Inflammatory macrophage treated with lipopolysaccharide for 4 hours (primary cell): ENCODE data around the gene DLGAP1.

Source experiments
- DNase-seq: peaks from one replicate; pipeline ENCODE4 v3.0.0-alpha.2; 2020

DLGAP1 gene

GRCh38 chr18:3983351-3983969, 471.6 kb downstream of the DLGAP1 start:
- DNase-seq: no peak

DNA sequence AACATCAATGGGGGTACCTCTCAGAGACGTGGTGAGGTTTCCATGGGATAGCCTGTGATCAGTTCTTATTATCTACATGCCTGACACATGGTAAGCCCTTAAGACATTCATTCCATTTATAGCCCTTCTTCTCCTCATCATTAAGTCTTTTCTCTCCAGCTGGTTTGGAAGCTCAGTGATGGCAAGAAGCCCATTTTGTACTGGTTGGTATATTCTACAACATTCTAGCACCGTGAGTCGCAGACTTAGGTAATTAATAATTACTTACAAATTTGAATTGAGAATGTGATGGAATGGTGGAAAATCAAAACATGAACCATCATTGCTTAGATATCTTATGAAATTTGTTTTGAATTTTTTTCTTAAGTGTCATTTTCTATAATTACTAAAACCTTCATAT, 472.6 kb downstream of the DLGAP1 start:
- no peak for DNase-seq

- DNase-seq: no peak
Measured at GRCh38 chr18:3979024-3979423, 476.1 kb downstream of the DLGAP1 start.

DNA sequence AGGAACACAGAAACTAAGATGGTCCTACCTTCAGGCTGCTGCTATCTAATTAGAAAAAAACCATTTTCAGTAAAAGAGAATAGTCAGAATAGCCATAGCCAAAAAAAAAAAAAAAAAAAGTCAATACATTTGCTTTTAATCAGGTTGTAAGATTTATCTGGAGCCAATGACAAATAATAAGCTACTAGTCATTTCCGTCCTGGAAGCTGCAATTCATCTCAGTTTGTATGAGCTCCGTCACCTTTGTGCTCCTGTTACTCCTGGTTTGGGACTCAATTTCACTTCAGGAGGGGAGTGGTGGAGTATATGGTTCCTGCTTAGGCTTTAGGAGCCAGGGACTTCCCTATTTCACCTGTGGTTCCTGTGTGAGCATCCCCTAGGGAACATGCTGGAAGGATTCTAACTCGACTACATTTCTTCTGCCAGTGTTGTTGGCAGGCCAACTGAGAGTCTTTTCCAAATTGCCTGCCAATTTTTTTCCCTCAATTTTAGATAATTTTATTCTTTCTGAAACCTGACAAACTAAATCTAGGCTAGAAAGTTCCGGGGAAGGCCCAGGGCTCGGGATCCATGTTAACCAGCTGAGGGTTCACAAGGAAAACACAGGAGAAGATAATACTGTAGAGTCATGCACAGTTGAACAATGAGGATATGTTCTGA, 481.8 kb downstream of the DLGAP1 start:
- no peak for DNase-seq

DNA sequence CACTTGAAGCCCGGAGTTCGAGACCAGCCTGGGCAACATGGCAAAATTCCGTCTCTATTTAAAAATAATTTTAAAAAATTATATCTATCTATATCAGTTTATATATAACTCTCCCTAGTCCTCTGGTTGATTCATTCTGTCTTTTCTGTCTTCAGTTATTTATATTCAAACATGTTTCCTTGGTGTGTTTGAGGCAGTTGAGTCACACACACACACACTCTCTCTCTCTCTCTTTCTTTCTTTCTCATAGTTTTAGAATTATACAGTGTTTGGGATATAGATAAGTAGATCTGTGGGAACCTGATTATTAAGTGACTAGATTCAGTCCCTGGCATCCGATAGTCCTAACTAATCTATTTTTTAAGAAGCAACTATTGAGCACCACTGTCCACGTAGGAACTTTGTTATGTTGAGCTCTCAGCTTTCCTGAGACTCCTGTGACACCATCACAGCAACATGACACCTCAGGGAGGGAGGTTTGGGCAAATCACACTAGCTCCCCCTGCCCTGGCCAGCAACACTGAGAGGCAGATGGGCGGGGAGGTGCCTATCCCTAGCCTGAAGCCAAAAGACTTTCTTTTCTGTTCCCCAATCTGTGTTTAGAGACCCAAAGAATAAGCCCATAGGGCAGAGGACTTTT, 482.7 kb downstream of the DLGAP1 start:
- DNase-seq: no peak

DNA sequence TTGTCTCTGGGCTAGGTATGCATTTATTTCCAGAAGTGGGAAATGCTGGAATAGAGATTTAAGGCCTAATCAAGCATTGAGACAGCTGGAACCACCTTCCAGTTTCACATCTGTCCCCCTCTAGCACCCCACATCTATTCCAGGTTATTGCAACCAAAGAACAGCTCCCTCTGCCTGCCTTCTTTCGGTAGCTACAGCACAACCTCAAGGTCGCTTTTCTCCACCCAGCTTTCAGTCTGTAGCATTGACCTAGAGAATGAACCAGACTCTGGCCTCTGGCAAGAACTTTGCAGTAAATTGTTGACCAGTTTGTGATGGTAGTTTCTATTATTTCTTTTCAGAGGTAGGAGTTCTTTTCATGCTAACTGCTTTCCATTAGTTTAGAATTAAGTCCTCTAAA, 484.2 kb downstream of the DLGAP1 start:
- no peak for DNase-seq

DNA sequence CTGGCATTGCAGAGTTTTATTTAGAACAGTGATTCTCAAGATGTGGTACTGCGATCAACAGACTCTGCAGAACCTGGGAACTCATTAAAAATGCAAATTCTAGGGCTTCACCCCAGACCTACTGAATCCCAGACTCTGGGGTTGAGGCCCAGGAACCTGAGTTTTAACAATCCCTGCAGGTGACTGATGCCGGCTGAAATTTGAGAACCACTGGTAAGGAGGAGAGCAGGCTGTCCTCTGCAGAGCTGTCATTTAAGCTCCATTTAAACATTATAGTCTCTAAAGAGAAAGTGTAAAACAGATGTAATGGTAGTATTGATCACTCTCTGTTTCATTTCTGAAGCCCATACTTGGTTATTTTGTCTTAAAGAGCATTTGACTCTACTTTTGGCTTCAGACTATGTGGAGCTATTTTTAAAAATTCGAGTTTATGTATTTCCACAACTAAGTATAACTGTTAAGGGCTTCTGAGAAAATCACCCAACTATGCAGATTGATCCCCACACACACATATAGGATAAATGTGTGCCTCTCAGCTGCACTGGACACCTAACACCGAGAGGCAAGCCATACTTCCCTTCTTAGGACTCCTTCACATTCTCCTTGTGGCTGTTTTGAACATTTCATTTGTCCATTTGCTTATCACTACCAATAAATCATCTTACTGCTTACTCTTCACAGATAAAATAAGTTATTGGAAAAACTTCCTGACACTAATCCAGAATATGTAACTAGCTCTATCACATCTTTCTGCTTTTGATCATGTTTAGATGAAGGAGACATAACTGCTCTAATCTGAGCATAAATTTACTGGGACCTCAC, 487.5 kb downstream of the DLGAP1 start:
- DNase-seq: no peak

GRCh38 chr18:3966642-3967358, 488.3 kb downstream of the DLGAP1 start:
- no peak for DNase-seq

- no peak for DNase-seq
Measured at GRCh38 chr18:3966246-3966641, 488.9 kb downstream of the DLGAP1 start.

DNA sequence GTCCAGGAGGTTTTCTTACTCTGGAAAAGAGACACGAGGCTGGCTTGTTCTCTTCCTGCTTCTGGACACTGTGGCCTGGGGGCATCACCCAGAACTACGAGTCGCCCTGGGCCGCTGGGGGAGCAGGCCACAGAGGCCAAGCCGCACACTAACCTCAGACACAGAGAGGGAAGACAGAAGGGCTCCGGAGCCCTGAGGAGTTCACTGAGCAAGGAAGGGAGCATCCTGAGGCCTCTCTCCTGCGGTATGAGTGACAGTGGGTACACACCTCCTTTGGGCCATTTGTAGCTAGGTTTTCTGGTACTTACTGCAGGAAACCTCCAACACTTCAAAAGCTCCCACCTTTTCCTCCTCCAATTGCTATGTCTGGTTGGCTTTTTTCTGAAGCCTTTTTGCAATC, 494.1 kb downstream of the DLGAP1 start:
- no peak for DNase-seq

DNA sequence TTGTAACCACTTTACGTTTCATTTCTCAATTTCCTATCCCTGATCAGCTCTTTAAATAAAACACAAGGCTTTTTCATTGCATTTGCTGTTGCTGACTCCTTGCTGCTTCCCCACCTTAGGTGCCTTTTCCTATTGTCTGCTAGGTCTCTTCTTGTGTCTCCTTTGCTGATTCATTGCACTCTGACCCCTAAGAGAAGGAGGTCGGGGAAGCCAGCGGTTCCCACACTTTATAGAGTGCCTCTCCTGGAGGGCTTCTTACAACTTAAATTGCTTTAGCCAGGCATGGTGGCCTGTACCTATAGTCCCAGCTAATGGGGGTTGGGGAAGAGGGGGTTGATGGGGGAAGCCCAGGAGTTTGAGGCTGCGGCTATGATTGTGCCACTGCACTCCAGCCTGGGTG, 495.0 kb downstream of the DLGAP1 start:
- no peak for DNase-seq

GRCh38 chr18:3952031-3952430, 503.1 kb downstream of the DLGAP1 start:
- DNase-seq: no peak

GRCh38 chr18:3950668-3951404, 504.3 kb downstream of the DLGAP1 start:
- no peak for DNase-seq

DNA sequence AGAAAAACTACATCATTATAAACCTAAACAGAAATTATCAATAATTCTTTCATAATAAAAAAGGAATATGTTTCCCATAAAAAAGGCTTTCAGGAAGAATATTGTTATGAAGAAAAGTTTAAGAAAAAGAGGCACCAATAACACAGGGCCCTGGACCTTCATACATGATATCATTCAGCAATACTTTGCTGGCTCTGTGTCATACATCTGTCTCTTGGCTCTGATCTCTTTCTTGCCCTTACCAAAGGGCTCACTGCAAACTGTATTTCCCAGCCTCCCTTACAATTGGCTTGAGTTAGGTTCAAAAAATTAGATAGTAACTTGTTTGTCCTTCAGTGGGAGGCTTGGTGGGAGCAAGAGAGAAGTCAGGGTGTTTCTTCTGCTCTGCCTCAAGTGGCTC, 506.1 kb downstream of the DLGAP1 start:
- no peak for DNase-seq

GRCh38 chr18:3947383-3947782, 507.7 kb downstream of the DLGAP1 start:
- DNase-seq: no peak

- no peak for DNase-seq
Measured at GRCh38 chr18:3935305-3935704, 519.8 kb downstream of the DLGAP1 start.

DNA sequence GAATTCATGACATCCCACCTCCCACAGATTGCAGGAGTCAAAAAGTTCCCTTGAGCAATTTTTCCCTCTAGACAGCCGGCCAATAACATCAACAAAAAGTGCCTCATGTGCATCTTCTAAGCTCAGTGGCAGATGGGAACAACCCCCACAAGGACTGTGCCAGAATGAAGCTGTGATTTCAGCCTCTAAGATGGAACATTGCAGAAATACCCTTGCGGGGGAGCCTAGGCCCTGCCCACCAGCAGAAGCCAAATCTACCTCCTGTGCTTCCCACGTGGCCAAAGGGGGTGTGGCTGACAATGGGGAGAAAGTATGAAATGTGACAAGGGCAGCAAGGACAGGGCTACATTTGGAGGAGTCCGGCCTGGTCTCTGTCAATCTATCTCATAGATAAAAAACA, 522.8 kb downstream of the DLGAP1 start:
- DNase-seq: no peak

- DNase-seq: no peak
Measured at GRCh38 chr18:3931542-3932112, 523.5 kb downstream of the DLGAP1 start.

GRCh38 chr18:3931013-3931315, 524.1 kb downstream of the DLGAP1 start:
- DNase-seq: no peak

DNA sequence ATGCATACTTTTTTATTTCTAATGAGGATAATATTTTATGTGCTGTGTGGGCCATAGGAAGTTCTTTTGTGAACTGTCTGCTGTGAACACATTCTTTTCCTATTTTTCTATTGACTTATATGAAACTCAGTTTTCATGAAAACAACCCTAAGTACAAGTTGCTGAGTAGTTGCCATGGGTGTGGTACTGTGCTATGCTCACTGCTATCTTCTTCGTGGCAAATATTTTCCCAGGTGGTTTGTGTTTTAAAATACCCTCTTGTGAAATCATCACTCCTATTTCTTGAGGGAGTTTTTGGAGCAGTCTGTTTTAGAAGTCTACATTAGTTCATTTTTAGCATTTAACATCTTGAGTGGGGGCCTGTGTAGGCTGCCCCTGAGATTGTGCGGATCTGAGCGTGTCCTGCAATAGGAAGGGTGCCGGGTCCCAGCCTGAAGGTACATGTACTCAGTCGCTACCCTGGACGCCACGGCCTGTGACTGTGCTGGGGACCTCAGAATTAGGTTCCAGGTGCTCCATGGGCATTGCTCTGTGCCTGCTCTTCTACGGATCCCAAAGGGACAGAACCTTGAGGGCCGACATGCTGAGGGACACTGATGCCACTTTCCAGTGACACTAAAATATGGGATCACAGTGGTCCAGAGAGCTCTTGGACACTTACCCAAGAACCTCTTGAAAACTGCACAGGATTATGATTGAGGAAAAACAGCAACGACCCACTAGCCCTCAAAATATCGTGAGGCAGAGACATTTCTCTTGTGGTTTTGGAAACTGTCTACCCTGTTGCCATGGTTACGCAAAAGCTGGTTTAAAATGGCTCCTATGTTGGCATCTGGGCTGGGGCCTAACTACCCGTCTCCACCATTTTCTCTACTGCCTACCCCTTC, 524.7 kb downstream of the DLGAP1 start:
- DNase-seq: no peak

DNA sequence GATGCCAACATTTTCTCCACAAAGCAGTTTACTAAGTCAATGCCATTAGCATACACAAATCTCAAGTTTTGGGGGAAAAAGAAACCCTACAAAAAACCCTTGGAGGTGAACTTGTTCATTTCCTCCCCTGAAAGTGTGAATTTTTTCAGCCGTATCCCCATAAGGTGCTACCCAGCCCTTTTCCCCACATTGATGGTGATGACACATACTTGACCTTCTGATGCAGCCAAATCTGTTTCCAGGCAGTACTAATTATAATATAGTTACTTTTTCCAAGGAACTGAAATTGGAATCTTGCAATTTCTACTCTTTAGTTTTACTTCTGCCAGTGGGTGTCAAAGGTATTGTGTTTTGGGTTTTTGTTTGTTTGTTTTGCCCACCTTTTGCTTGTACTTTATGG, 530.7 kb downstream of the DLGAP1 start:
- no peak for DNase-seq
